HepG2 (cell line): ENCODE data around the gene NEDD4L. TPM values are rescaled to one million over a fixed set of nuclear protein-coding genes. Genes with fewer than 3 reads are reported as not detected.
A peak's percentile ranks its signal among the peaks of the same experiment; 100 is the strongest.

Experiments
- ATAC-seq: fragments of 200-7000 bp; cut with Tn5 transposase; 3 replicates; pipeline ENCODE4 v1.9.1; 2020; ENCODE audit warnings: mild to moderate bottlenecking, moderate library complexity
- BruUV-seq: library from RNA; stranded (reverse); fragments of 400-500 nt; replicated peaks from 2 replicates; lab custom pipeline; 2021; lab: Mats Ljungman, UMichigan
- CTCF ChIA-PET: fragments of 300-600 bp; formaldehyde crosslinking; extraction: SDS; loops from one replicate; lab custom pipeline; 2021; ENCODE audit warnings: low total read pairs, inconsistent platforms, low intra/inter-chr PET ratio; lab: Yijun Ruan, JAX
- POLR2A ChIA-PET: fragments of 350-600 bp; sonication (Branson Sonifier 250); formaldehyde crosslinking; loops from one replicate; lab custom pipeline; 2020; ENCODE audit warnings: antibody characterized with exemption, inconsistent platforms; lab: Yijun Ruan, JAX
- DNase-seq: peaks from one replicate; pipeline ENCODE4 v3.0.0-alpha.2; 2015; ENCODE audit warnings: low spot score
- FAIRE-seq: peaks from 3 replicates; lab custom pipeline; 2011; peaks lifted over from hg19 to GRCh38; lab: Jason Lieb, UNC
- H2AFZ ChIP-seq: one replicate; pipeline ENCODE4 v1.6.1; 2011; ENCODE audit warnings: low read length, inconsistent platforms
- H3K27ac ChIP-seq: fragments of 300-600 bp; 3 replicates; pipeline ENCODE4 v1.8.0; 2011; ENCODE audit warnings: mixed run types, mild to moderate bottlenecking, mixed read lengths, low read length, inconsistent platforms; ENCODE audit not compliant: insufficient read depth; ENCODE audit errors: extremely low read length
- H3K27me3 ChIP-seq, 2 experiments: fragments of 200-600 bp in 1 of 2; 2 replicates in 1 of 2; 3 replicates in 1 of 2; pipeline versions ENCODE4 v1.6.0 to v1.8.0; 2011; ENCODE audit warnings: low read length in 2 of 2, mild to moderate bottlenecking in 2 of 2, moderate library complexity in 2 of 2, inconsistent platforms in 1 of 2; ENCODE audit not compliant: insufficient read depth in 2 of 2, control insufficient read depth in 1 of 2
- H3K36me3 ChIP-seq, 2 experiments: fragments of 200-600 bp in 1 of 2; replicated peaks in 1 of 2; 2 replicates in 1 of 2; 3 replicates in 1 of 2; pipeline versions ENCODE4 v1.5.1 to v1.8.0; 2011; ENCODE audit warnings: low read length in 2 of 2, inconsistent platforms in 1 of 2; ENCODE audit not compliant: insufficient read depth in 2 of 2, control insufficient read depth in 1 of 2
- H3K4me1 ChIP-seq: 2 replicates; pipeline ENCODE4 v1.5.1; 2012; ENCODE audit warnings: low read length, inconsistent platforms; ENCODE audit not compliant: insufficient read depth
- H3K4me2 ChIP-seq: 2 replicates; pipeline ENCODE4 v1.6.0; 2011; ENCODE audit warnings: low read depth, low read length, inconsistent platforms
- H3K4me3 ChIP-seq, 3 experiments: fragments of 200-600 bp in 1 of 3; sonication (generic), shearing (Covaris generic) in 1 of 3; replicated peaks in 1 of 3; 2 replicates each; pipeline ENCODE4 v1.5.1; 2011 to 2016; ENCODE audit warnings: low read length in 3 of 3, inconsistent platforms in 2 of 3, low read depth in 2 of 3, mild to moderate bottlenecking in 2 of 3, control low read depth in 1 of 3, mixed read lengths in 1 of 3; ENCODE audit not compliant: insufficient read depth in 1 of 3
- H3K79me2 ChIP-seq: one replicate; pipeline ENCODE4 v1.6.1; 2011; ENCODE audit warnings: low read length, inconsistent platforms; ENCODE audit not compliant: insufficient read depth
- H3K9ac ChIP-seq: 2 replicates; pipeline ENCODE4 v1.6.0; 2011; ENCODE audit warnings: mild to moderate bottlenecking, low read depth, low read length, inconsistent platforms; ENCODE audit not compliant: insufficient read depth
- H3K9me3 ChIP-seq: 2 replicates; pipeline ENCODE4 v1.5.1; 2012; ENCODE audit warnings: mild to moderate bottlenecking, low read length
- H4K20me1 ChIP-seq: 2 replicates; pipeline ENCODE4 v1.6.0; 2011; ENCODE audit warnings: inconsistent platforms, mild to moderate bottlenecking, low read length, moderate library complexity; ENCODE audit not compliant: insufficient read depth
- ARID2 ChIP-seq: sonication (generic); formaldehyde crosslinking; IDR thresholded peaks from 2 replicates; pipeline ENCODE4 v1.8.1; 2022; ENCODE audit warnings: mild to moderate bottlenecking, missing genetic modification reagents, borderline replicate concordance
- ETV5 ChIP-seq: IDR thresholded peaks from 2 replicates; pipeline ENCODE4 v1.6.1; 2018; ENCODE audit warnings: missing biosample characterization, missing genetic modification reagents, inconsistent platforms, borderline replicate concordance
- KMT2B ChIP-seq: IDR thresholded peaks from 2 replicates; pipeline ENCODE4 v1.6.1; 2016; ENCODE audit warnings: missing genetic modification reagents, missing compliant biosample characterization
- MBD4 ChIP-seq: IDR thresholded peaks from 2 replicates; pipeline ENCODE4 v1.6.1; 2012; ENCODE audit warnings: low read length, inconsistent platforms, borderline replicate concordance
- REPIN1 ChIP-seq: sonication (generic); formaldehyde crosslinking; IDR thresholded peaks from 2 replicates; pipeline ENCODE4 v1.8.0; 2022; ENCODE audit warnings: missing genetic modification reagents, low read depth, mild to moderate bottlenecking, borderline replicate concordance
- ZNF20 ChIP-seq: sonication (generic); formaldehyde crosslinking; IDR thresholded peaks from 2 replicates; pipeline ENCODE4 v1.4.0; 2020; ENCODE audit warnings: mild to moderate bottlenecking, moderate library complexity, missing genetic modification reagents
- ZNF235 ChIP-seq: sonication (generic); formaldehyde crosslinking; IDR thresholded peaks from 2 replicates; pipeline ENCODE4 v1.8.1; 2023; ENCODE audit warnings: mild to moderate bottlenecking, missing genetic modification reagents, borderline replicate concordance
- WGBS: methylation state at CpG from one replicate; pipeline ENCODE4 v1.1.6; 2017; ENCODE audit warnings: low lambda C conversion rate; 5-methylcytosine and 5-hydroxymethylcytosine counted together
- in situ Hi-C: cut with HindIII; loops from 2 replicates; pipeline ENCODE4 v1.10.0; 2017; ENCODE audit warnings: low pct_unique_long_range_greater_than_20kb; ENCODE audit not compliant: extremely low pct_ligation_motif_present
- intact Hi-C: fragments of 100-400 bp; cut with micrococcal nuclease; formaldehyde crosslinking; loops from one replicate; pipeline ENCODE4 v1.10.0; 2022; ENCODE audit not compliant: unreplicated experiment
- polyA plus RNA-seq, 8 experiments: library from polyadenylated mRNA; depleted of rRNA in 3 of 8; stranded (reverse) in 7 of 8; unstranded in 1 of 8; fragments of >200 nt; fragmentation: Illumina TruSeq in 4 of 8; extraction: Trizol in 4 of 8; gene quantifications; 2 replicates each; pipeline versions ENCODE4 v1.2.1 to v1.2.3, GENCODE V29; 2011 to 2016; ENCODE audit warnings: low read depth in 4 of 8, missing spikeins in 1 of 8, mixed read lengths in 1 of 8; ENCODE audit not compliant: insufficient read depth in 1 of 8
- total RNA-seq, 5 experiments: library from RNA; depleted of rRNA; stranded (reverse); fragments of >200 nt; fragmentation: Illumina TruSeq; extraction: Trizol; gene quantifications; 2 replicates each; pipeline ENCODE4 v1.2.3, GENCODE V29; 2016; ENCODE audit warnings: low read depth in 1 of 5
- TF ChIP-seq, protein P1 (sequence below): sonication (generic); formaldehyde crosslinking; IDR thresholded peaks from one replicate; pipeline ENCODE4 v1.5.1; 2020; ENCODE audit warnings: mild to moderate bottlenecking, missing genetic modification reagents; ENCODE audit errors: not compliant biosample characterization
- TF ChIP-seq, protein P2 (sequence below): IDR thresholded peaks from 2 replicates; pipeline ENCODE4 v1.6.1; 2016; ENCODE audit warnings: control low read depth
- TF ChIP-seq, protein P3 (sequence below): sonication (generic); formaldehyde crosslinking; IDR thresholded peaks from 2 replicates; pipeline ENCODE4 v1.5.1; 2020; ENCODE audit warnings: missing genetic modification reagents, mild to moderate bottlenecking, borderline replicate concordance
- TF ChIP-seq, protein P4 (sequence below): IDR thresholded peaks from 2 replicates; pipeline ENCODE4 v1.6.1; 2016; ENCODE audit warnings: mild to moderate bottlenecking, missing biosample characterization, missing genetic modification reagents

NEDD4L gene
- total and polyA plus RNA-seq, 2 of the 13 experiments (the other 11 are each of a cell fraction or from before 2014, with no cell fraction given): 168 to 390 TPM

DNA sequence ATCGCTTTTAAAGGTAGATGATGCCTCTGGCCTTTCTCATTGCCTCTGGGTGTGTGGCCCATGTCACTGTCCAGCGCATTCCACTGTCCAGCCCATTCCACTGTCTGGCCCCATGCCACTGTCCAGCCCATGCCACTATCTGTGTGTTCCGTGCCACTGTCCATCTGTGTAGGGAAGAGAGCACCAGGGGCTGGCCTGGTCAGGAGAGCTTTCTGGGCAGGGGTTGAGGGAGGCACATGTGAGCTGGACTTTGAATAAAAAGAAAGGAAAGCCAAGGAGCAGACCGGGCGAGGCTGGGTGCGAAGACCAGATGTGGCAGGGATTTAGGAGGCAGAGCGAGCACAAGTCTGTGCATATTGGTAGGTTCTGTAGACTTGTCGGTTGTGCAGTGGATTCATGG lies 236.2 kb downstream of the NEDD4L start:
- Histone ChIP-seq H3K4me3 (no peak overlapping the region), H4K20me1 (0 out of 2 replicates have a peak, but pooled peaks cover 6% of the 10 kb centered on the region), H3K9ac (no peak overlapping the region), H3K27me3 (no peaks in the 10 kb centered on the region), H3K36me3 (no peaks in the 10 kb centered on the region; a peak in 1 of 5 replicates), H3K4me1 (peaks cover 56% of the 10 kb centered on the region), H3K9me3 (no peaks in the 10 kb centered on the region), H3K4me2 (no peak overlapping the region), H3K27ac (no peak overlapping the region), H2AFZ (no peak overlapping the region), H3K79me2 (peaks cover 56% of the 10 kb centered on the region)
- FAIRE-seq (no peak), ATAC-seq (peak; percentile 39; the same call in 1 of the 3 replicates), DNase-seq (no peak)
- 98% methylated on average over 6 of the region's 8 CpGs for WGBS
- in situ Hi-C loops (no loop called here), intact Hi-C loops (no loop called here)
- POLR2A ChIA-PET: no interaction called here
- no TSS peak for BruUV-seq
- CTCF ChIA-PET: no interaction called here
- TF ChIP-seq REPIN1 (CRISPR knock-in tag) (no peak), MBD4 (no peak), KMT2B (no peak), ZNF235 (no peak), ARID2 (no peak), ETV5 (CRISPR knock-in tag) (no peak), ZNF20 (CRISPR knock-in tag) (no peak)
- TF ChIP-seq, protein P1, sequence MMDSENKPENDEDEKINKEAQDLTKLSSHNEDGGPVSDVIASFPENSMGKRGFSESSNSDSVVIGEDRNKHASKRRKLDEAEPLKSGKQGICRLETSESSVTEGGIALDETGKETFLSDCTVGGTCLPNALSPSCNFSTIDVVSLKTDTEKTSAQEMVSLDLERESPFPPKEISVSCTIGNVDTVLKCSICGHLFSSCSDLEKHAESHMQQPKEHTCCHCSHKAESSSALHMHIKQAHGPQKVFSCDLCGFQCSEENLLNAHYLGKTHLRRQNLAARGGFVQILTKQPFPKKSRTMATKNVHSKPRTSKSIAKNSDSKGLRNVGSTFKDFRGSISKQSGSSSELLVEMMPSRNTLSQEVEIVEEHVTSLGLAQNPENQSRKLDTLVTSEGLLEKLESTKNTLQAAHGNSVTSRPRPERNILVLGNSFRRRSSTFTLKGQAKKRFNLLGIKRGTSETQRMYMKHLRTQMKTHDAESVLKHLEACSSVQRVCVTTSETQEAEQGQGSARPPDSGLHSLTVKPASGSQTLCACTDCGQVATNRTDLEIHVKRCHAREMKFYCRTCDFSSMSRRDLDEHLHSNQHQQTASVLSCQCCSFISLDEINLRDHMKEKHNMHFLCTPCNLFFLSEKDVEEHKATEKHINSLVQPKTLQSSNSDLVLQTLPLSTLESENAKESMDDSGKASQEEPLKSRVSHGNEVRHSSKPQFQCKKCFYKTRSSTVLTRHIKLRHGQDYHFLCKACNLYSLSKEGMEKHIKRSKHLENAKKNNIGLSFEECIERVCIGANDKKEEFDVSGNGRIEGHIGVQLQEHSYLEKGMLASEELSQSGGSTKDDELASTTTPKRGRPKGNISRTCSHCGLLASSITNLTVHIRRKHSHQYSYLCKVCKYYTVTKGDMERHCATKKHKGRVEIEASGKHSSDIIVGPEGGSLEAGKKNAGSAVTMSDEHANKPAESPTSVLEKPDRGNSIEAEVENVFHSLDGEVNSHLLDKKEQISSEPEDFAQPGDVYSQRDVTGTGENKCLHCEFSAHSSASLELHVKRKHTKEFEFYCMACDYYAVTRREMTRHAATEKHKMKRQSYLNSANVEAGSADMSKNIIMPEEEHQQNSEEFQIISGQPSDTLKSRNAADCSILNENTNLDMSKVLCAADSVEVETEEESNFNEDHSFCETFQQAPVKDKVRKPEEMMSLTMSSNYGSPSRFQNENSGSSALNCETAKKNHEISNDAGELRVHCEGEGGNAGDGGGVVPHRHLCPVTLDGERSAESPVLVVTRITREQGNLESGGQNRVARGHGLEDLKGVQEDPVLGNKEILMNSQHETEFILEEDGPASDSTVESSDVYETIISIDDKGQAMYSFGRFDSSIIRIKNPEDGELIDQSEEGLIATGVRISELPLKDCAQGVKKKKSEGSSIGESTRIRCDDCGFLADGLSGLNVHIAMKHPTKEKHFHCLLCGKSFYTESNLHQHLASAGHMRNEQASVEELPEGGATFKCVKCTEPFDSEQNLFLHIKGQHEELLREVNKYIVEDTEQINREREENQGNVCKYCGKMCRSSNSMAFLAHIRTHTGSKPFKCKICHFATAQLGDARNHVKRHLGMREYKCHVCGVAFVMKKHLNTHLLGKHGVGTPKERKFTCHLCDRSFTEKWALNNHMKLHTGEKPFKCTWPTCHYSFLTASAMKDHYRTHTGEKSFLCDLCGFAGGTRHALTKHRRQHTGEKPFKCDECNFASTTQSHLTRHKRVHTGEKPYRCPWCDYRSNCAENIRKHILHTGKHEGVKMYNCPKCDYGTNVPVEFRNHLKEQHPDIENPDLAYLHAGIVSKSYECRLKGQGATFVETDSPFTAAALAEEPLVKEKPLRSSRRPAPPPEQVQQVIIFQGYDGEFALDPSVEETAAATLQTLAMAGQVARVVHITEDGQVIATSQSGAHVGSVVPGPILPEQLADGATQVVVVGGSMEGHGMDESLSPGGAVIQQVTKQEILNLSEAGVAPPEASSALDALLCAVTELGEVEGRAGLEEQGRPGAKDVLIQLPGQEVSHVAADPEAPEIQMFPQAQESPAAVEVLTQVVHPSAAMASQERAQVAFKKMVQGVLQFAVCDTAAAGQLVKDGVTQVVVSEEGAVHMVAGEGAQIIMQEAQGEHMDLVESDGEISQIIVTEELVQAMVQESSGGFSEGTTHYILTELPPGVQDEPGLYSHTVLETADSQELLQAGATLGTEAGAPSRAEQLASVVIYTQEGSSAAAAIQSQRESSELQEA (CRISPR knock-in tag): no peak
- TF ChIP-seq, protein P2, sequence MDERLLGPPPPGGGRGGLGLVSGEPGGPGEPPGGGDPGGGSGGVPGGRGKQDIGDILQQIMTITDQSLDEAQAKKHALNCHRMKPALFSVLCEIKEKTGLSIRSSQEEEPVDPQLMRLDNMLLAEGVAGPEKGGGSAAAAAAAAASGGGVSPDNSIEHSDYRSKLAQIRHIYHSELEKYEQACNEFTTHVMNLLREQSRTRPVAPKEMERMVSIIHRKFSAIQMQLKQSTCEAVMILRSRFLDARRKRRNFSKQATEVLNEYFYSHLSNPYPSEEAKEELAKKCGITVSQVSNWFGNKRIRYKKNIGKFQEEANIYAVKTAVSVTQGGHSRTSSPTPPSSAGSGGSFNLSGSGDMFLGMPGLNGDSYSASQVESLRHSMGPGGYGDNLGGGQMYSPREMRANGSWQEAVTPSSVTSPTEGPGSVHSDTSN (CRISPR knock-in tag): no peak
- TF ChIP-seq, protein P3, sequence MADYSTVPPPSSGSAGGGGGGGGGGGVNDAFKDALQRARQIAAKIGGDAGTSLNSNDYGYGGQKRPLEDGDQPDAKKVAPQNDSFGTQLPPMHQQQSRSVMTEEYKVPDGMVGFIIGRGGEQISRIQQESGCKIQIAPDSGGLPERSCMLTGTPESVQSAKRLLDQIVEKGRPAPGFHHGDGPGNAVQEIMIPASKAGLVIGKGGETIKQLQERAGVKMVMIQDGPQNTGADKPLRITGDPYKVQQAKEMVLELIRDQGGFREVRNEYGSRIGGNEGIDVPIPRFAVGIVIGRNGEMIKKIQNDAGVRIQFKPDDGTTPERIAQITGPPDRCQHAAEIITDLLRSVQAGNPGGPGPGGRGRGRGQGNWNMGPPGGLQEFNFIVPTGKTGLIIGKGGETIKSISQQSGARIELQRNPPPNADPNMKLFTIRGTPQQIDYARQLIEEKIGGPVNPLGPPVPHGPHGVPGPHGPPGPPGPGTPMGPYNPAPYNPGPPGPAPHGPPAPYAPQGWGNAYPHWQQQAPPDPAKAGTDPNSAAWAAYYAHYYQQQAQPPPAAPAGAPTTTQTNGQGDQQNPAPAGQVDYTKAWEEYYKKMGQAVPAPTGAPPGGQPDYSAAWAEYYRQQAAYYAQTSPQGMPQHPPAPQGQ (CRISPR knock-in tag): no peak
- TF ChIP-seq, protein P4, sequence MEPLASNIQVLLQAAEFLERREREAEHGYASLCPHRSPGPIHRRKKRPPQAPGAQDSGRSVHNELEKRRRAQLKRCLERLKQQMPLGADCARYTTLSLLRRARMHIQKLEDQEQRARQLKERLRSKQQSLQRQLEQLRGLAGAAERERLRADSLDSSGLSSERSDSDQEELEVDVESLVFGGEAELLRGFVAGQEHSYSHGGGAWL: no peak
